Natural killer cell (primary cell): Measurements from ENCODE around the gene HHAT. TPM values are rescaled to one million over a fixed set of nuclear protein-coding genes. Genes with fewer than 3 reads are reported as not detected.

Experiments
- ATAC-seq, 3 donors: fragments of 150-1000 bp in 2 of 3; fragments of 200-7000 bp in 1 of 3; cut with Tn5 transposase; 1 replicate in 1 of 3; 2 replicates in 2 of 3; pipeline ENCODE4 v1.10.0; 2021; ENCODE audit warnings: mild to moderate bottlenecking in 2 of 3, moderate library complexity in 2 of 3
- DNase-seq, 2 donors: peaks; one replicate each; pipeline versions ENCODE4 v3.0.0 to v3.0.0-alpha.2; 2013 to 2021; ENCODE audit warnings: mixed read lengths in 1 of 2
- H3K27ac ChIP-seq: one replicate; pipeline ENCODE4 v1.5.1; 2013; ENCODE audit warnings: mild to moderate bottlenecking, low read length
- H3K27me3 ChIP-seq: one replicate; pipeline ENCODE4 v1.6.1; 2013; ENCODE audit warnings: low read length; ENCODE audit not compliant: control insufficient read depth, insufficient read depth
- H3K36me3 ChIP-seq: one replicate; pipeline ENCODE4 v1.6.1; 2013; ENCODE audit warnings: low read length; ENCODE audit not compliant: control insufficient read depth, insufficient read depth
- H3K4me1 ChIP-seq: one replicate; pipeline ENCODE4 v1.6.1; 2013; ENCODE audit warnings: low read length; ENCODE audit not compliant: control insufficient read depth, insufficient read depth
- H3K4me3 ChIP-seq: one replicate; pipeline ENCODE4 v1.5.1; 2013; ENCODE audit warnings: low read length
- H3K9me3 ChIP-seq: one replicate; pipeline ENCODE4 v1.6.1; 2013; ENCODE audit warnings: low read length; ENCODE audit not compliant: control insufficient read depth, insufficient read depth
- H3K27ac Mint-ChIP-seq, 2 donors: one replicate each; pipeline ENCODE4 v1.8.0; 2022; ENCODE audit warnings: mild to moderate bottlenecking in 2 of 2, mixed read lengths in 2 of 2, moderate library complexity in 1 of 2
- H3K27me3 Mint-ChIP-seq, 2 donors: one replicate each; pipeline ENCODE4 v1.8.0; 2022; ENCODE audit warnings: low read depth in 2 of 2, mixed read lengths in 2 of 2
- H3K36me3 Mint-ChIP-seq: one replicate; pipeline ENCODE4 v1.8.0; 2022; ENCODE audit warnings: mixed read lengths
- H3K4me1 Mint-ChIP-seq, 2 donors: one replicate each; pipeline ENCODE4 v1.8.0; 2022; ENCODE audit warnings: mixed read lengths in 2 of 2
- H3K4me3 Mint-ChIP-seq: one replicate; pipeline ENCODE4 v1.8.0; 2022; ENCODE audit warnings: mild to moderate bottlenecking, moderate library complexity, mixed read lengths
- H3K9me3 Mint-ChIP-seq, 2 donors: one replicate each; pipeline ENCODE4 v1.8.0; 2022; ENCODE audit warnings: mixed read lengths in 2 of 2
- CTCF ChIP-seq: fragments of 200-600 bp; IDR thresholded peaks from one replicate; pipeline ENCODE4 v1.8.0; 2022; ENCODE audit warnings: antibody characterized with exemption
- WGBS: methylation state at CpG from one replicate; pipeline ENCODE4 v1.1.7; 2013; ENCODE audit warnings: missing lambda C conversion rate; ENCODE audit not compliant: insufficient coverage; 5-methylcytosine and 5-hydroxymethylcytosine counted together
- intact Hi-C: fragments of 100-400 bp; cut with micrococcal nuclease; formaldehyde crosslinking; loops from one replicate; pipeline ENCODE4 v1.14.2; 2022
- total RNA-seq, 4 donors: library from RNA; stranded (reverse); fragments of 120-200 nt in 1 of 4; gene quantifications; one replicate each; pipeline versions ENCODE4 v1.2.3 to v1.2.4, GENCODE V29; 2013 to 2022

The HHAT gene
- total RNA-seq, 3 donors from 2014 or later (not counting 1 experiment from before 2014, with no cell fraction given), result 0.79 to 1.1 (median 0.82) TPM

GRCh38 chr1:210437111-210437510 is 108.4 kb downstream of the HHAT start:
- Histone ChIP-seq H3K27ac (no peak overlapping the region), H3K9me3 (no peaks in the 10 kb centered on the region), H3K4me1 (no peaks in the 10 kb centered on the region), H3K27me3 (no peaks in the 10 kb centered on the region), H3K36me3 (no peaks in the 10 kb centered on the region), H3K4me3 (no peak overlapping the region)
- ATAC-seq, result no peak
- WGBS, result 96% methylated on average over 6 of the region's 6 CpGs
- Mint-ChIP-seq H3K27ac (no peak overlapping the region), H3K4me3 (no peak overlapping the region), H3K36me3 (no peaks in the 10 kb centered on the region), H3K4me1 (no peaks in the 10 kb centered on the region), H3K9me3 (no peaks in the 10 kb centered on the region), H3K27me3 (no peaks in the 10 kb centered on the region)
- no peak for TF ChIP-seq CTCF
- intact Hi-C loops, result no loop called here
- no peak for DNase-seq

- no peak for DNase-seq
- Histone ChIP-seq H3K36me3 (no peaks in the 10 kb centered on the region), H3K27ac (no peak overlapping the region), H3K9me3 (no peaks in the 10 kb centered on the region), H3K4me1 (no peaks in the 10 kb centered on the region), H3K4me3 (no peak overlapping the region), H3K27me3 (no peaks in the 10 kb centered on the region)
- 89% methylated on average over 1 of the region's 1 CpG for WGBS
- Mint-ChIP-seq H3K36me3 (no peaks in the 10 kb centered on the region), H3K9me3 (no peaks in the 10 kb centered on the region), H3K27me3 (no peaks in the 10 kb centered on the region), H3K4me3 (no peak overlapping the region), H3K4me1 (no peaks in the 10 kb centered on the region), H3K27ac (no peak overlapping the region)
- TF ChIP-seq CTCF, result no peak
- intact Hi-C loops, result no loop called here
- ATAC-seq, result no peak
Measured at GRCh38 chr1:210437781-210438180, 109.1 kb downstream of the HHAT start.

- ATAC-seq, result no peak
- H3K4me3 Mint-ChIP-seq, result no peak overlapping the region
- DNase-seq, result no peak
- Histone ChIP-seq H3K4me3 (no peak overlapping the region), H3K4me1 (no peaks in the 10 kb centered on the region), H3K9me3 (no peaks in the 10 kb centered on the region), H3K27ac (no peak overlapping the region), H3K36me3 (no peaks in the 10 kb centered on the region), H3K27me3 (no peaks in the 10 kb centered on the region)
- whole genome bisulfite sequencing, result 80% methylated on average over 4 of the region's 7 CpGs
- no peak for TF ChIP-seq CTCF
- H3K27me3 Mint-ChIP-seq, result no peaks in the 10 kb centered on the region
- no peak overlapping the region for H3K27ac Mint-ChIP-seq
- H3K36me3 Mint-ChIP-seq, result no peaks in the 10 kb centered on the region
- no peaks in the 10 kb centered on the region for H3K9me3 Mint-ChIP-seq
- intact Hi-C loops, result no loop called here
- no peaks in the 10 kb centered on the region for H3K4me1 Mint-ChIP-seq
Measured at GRCh38 chr1:210438928-210439841, 110.5 kb downstream of the HHAT start.

- intact Hi-C loops, result no loop called here
Measured at GRCh38 chr1:210440081-210440480, 111.4 kb downstream of the HHAT start.

More at GRCh38 chr1:210440081-210440480, 111.4 kb downstream of the HHAT start:
- H3K27ac Mint-ChIP-seq, result no peak overlapping the region
- no peaks in the 10 kb centered on the region for H3K36me3 Mint-ChIP-seq
- ATAC-seq (no peak), DNase-seq (no peak)
- no peak overlapping the region for H3K4me3 ChIP-seq
- no peaks in the 10 kb centered on the region for H3K27me3 Mint-ChIP-seq
- H3K4me1 ChIP-seq, result no peaks in the 10 kb centered on the region
- H3K4me3 Mint-ChIP-seq, result no peak overlapping the region
- no peaks in the 10 kb centered on the region for H3K27me3 ChIP-seq
- H3K27ac ChIP-seq, result no peak overlapping the region
- TF ChIP-seq CTCF, result no peak
- no peaks in the 10 kb centered on the region for H3K9me3 Mint-ChIP-seq
- WGBS, result 91% methylated on average over 2 of the region's 3 CpGs
- no peaks in the 10 kb centered on the region for H3K9me3 ChIP-seq
- no peaks in the 10 kb centered on the region for H3K36me3 ChIP-seq
- no peaks in the 10 kb centered on the region for H3K4me1 Mint-ChIP-seq
